Coronary artery (tissue), 2 donors: ENCODE results near the gene SCYGR6.

Experiments
- DNase-seq: peaks from one replicate; pipeline ENCODE4 v3.0.0-alpha.2; 2017; ENCODE audit warnings: low spot score
- H3K27ac ChIP-seq, 2 donors: fragments of 200-600 bp; sonication (generic); one replicate each; pipeline ENCODE4 v1.5.1; 2016 to 2019
- H3K4me3 ChIP-seq: fragments of 200-600 bp; sonication (generic); 2 replicates; pipeline ENCODE4 v1.5.1; 2016; ENCODE audit warnings: mild to moderate bottlenecking, moderate library complexity
- CTCF ChIP-seq: fragments of 200-600 bp; sonication (generic); IDR thresholded peaks from one replicate; pipeline ENCODE4 v1.5.1; 2019; ENCODE audit warnings: antibody characterized with exemption

SCYGR6 gene

DNA sequence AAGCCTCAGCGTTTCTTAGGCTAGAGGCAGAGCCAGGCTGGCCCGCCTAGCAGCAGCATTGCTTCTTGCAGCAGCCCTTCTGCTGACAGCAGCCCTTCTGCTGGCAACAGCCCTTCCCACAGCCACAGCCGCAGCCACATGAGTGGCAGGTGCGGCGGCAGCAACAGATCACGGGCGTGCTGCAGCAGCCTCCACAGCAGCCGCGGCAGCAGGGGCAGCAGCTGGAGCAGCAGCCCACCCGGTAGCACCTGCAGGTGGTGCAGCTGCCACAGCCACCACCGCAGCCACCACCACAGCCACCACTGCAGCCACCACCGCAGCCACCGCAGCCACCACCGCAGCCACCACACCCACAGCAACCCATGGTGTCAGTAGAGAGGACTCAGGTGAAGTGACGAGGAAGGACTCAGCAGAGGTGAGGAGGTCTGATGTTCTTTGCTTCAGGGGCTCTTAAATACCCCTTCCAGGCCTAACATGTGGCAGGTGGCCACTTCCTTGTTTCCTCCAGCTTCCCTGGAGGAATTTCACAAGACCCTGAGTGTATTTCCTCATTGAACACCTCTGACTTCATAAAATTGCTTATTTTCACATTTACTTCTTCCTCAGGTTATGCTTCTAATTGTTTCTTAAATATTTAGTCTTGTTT lies at the start of gene SCYGR6:
Gene SCYGR6 (minus strand): TSS at position 364 of the 646 bp plus-strand sequence. CDS start 0 bp downstream, at position 364.
- TF ChIP-seq CTCF, result no peak
- DNase-seq, result no peak
- no peak within 1 kb of the TSS for H3K27ac ChIP-seq

DNA sequence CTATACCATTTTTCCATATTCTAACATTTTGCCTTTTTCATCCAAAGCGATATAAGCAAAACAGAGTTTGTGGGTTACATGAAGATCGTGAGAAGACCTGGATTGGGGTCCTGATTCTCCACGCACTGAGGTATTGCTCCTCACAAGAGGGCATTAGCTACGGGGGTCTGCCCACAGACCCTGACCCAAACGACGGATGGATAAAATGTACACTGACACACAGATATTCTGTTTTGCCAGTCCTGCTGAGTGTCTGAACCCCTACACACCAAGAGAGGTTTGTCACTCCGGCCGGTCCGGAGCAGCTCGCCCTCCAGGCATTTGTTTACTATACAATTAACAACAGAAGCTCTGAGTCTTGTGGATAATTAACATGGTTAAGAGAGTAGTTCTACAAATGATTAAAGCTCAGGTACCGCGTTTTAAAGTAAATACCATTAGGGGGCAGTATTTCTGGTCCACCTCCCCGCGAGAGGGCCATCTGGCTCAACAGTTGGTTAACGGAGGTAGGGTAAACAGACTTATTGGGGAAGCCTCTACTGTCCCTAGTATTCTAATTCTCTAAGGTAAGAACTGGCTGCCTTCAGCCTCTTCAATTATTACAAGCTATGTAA lies 49.6 kb upstream of the SCYGR6 start:
- no peak for TF ChIP-seq CTCF
- Histone ChIP-seq H3K4me3 (no peak overlapping the region), H3K27ac (no peak overlapping the region)
- no peak for DNase-seq

More for the DNA sequence above, at the start of gene SCYGR6:
- no peak within 1 kb of the TSS for H3K4me3 ChIP-seq

DNA sequence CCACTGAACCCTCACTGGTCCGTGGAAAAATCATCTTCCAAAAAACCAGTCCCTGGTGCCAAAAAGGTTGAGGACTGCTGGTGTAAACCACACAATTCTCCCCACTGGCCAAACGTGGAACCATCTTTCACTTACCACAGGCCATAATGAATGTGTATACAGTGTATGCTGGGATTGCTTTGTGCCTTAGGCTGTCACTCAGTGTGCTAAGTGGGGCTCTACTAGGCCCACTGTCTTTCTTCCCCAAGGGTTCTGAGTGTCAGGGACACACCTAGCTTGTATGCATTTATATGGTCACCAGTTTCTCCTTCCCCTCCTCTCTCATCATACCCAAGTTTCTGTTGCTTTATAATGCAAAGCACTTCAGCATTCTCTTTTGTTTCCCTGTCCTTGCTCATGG lies 48.4 kb upstream of the SCYGR6 start:
- TF ChIP-seq CTCF, result no peak
- Histone ChIP-seq H3K27ac (no peak overlapping the region), H3K4me3 (no peak overlapping the region)
- peak; percentile 50 for DNase-seq

GRCh38 chr2:227772197-227772661 lies 47.7 kb upstream of the SCYGR6 start:
- TF ChIP-seq CTCF, result no peak
- DNase-seq, result peak; percentile 54
- no peak overlapping the region for H3K4me3 ChIP-seq
- no peak overlapping the region for H3K27ac ChIP-seq

- no peak overlapping the region for H3K4me3 ChIP-seq
- DNase-seq, result peak; percentile 47
- H3K27ac ChIP-seq, result no peak overlapping the region
- TF ChIP-seq CTCF, result no peak
Observed at GRCh38 chr2:227767830-227768229, 43.3 kb upstream of the SCYGR6 start.

DNA sequence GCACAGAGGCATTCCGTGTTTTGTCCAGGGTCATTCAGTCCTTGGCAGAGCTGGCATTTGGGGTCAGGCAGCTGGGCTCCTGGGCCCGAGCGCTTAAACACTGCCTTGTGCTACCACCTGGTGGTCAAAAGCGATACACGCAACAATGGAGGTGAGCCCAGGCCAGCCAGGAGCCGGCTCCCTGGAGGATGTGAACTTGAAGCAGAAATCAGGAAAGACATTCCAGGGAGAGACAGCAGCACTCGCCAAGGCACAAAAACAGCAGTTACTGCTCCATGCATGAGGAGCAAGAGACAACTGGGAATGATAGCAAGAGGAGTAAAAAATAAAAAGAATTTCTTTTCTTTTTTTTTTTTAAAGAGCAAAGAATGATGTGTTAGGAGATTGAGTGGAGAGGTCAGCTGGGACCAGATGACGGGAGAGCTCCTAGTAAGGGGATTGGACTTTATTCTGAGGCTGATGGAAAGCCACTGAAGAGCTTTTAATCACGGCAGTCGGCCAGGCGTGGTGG lies 41.9 kb upstream of the SCYGR6 start:
- Histone ChIP-seq H3K4me3 (no peak overlapping the region), H3K27ac (peak overlapping the region in 1 of 2 donors; percentile 5)
- peak; percentile 82 for TF ChIP-seq CTCF
- peak; percentile 84 for DNase-seq
